GM18505 (cell line): Measurements from ENCODE around the gene ITSN1.
"Not testable (repeated sequence)": the region's sequence is repeated elsewhere in the genome, so short reads cannot be mapped to it uniquely, and the experiment has no call there.

Experiments
- ATAC-seq: cut with Tn5 transposase; IDR thresholded peaks from one replicate; pipeline ENCODE4 v1.9.1; 2021; ENCODE audit not compliant: unreplicated experiment
- POLR2A ChIP-seq: IDR thresholded peaks from 4 replicates; pipeline ENCODE4 v1.6.1; 2011; ENCODE audit warnings: borderline replicate concordance; ENCODE audit not compliant: insufficient read depth, insufficient read length; ENCODE audit errors: extremely low read depth

Gene ITSN1

DNA sequence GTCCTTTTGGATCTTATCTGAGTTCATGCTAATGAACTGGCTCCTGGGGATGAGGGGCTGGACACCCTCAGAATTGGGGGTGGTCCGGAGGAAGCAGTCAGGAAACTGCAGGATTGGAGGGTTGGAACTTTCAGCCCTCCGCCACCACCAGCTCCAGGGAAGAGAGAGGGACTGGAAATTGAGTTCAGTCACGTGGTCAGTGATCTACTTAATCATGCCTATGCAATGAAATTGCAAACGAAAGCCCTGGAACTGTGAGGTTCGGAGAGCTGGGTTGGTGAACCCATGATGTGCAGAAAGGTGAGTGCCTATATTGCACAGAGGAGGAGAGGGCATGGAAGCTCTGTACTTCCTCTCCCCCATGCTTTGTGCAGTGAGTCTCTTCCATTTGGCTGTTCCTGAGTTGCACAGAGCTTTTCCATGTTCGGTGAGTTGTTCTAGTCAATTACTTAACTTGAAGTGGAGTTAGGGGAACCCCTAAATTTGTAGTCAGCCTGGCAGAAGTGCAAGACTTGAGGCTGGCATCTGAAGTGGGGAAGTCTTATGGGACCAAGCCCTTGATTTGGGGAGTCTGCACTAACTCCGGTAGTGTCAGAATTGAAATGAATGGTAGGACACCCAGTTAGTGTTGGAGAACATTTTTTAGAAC, 16.7 kb downstream of the ITSN1 start:
- TF ChIP-seq POLR2A, result no peak
- no peak for ATAC-seq

- TF ChIP-seq POLR2A, result no peak
Observed at GRCh38 chr21:33659568-33659949, 17.3 kb downstream of the ITSN1 start.

GRCh38 chr21:33660406-33660805, 18.1 kb downstream of the ITSN1 start:
- no peak for ATAC-seq
- no peak for TF ChIP-seq POLR2A

More at GRCh38 chr21:33659568-33659949, 17.3 kb downstream of the ITSN1 start:
- no peak for ATAC-seq

DNA sequence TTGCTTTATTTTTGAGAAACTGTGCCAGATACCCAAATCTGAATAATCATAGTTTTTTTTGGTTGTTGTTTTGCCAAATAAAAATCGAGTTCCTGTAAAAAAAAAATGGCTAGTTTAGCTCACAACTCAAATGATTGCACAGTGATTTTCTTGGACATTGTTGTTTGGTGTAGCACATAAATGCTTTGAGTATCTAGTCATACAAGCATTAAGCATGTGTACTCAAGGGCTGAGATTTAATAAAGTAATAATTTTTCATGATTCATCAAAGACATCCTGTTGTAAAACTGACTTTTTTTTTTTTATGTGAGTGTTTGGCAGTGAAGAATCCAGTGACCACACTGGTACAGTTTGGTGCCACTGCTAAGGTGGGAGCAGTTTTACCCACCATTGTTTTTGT, 18.8 kb downstream of the ITSN1 start:
- ATAC-seq, result no peak
- TF ChIP-seq POLR2A, result no peak

GRCh38 chr21:33662046-33662445, 19.7 kb downstream of the ITSN1 start:
- ATAC-seq, result no peak

GRCh38 chr21:33663241-33663640, 20.9 kb downstream of the ITSN1 start:
- no peak for ATAC-seq

More at GRCh38 chr21:33662046-33662445, 19.7 kb downstream of the ITSN1 start:
- TF ChIP-seq POLR2A, result no peak

GRCh38 chr21:33664135-33664534, 21.8 kb downstream of the ITSN1 start:
- ATAC-seq, result no peak
- no peak for TF ChIP-seq POLR2A

More at GRCh38 chr21:33663241-33663640, 20.9 kb downstream of the ITSN1 start:
- no peak for TF ChIP-seq POLR2A

- TF ChIP-seq POLR2A, result no peak
Observed at GRCh38 chr21:33666153-33666552, 23.9 kb downstream of the ITSN1 start.

DNA sequence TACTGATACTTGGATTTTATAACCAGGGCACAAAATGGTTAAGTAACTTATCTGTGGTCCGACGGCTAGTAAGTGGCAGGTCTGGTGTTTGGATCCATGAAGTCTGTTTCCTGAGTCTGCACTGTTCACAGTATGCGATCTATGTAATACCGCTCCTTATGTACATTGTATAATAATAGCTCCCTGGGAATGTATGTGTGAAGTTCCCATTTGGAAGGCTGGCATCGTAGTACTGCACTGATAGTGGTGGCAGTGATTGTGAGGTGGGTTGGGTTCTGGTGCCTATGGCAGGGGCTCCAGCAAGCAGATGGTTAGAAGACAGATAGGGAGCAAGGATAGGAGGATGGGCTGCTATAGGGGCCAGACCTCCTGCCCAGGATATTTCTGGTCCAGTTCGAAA, 25.3 kb downstream of the ITSN1 start:
- no peak for ATAC-seq
- no peak for TF ChIP-seq POLR2A

More at GRCh38 chr21:33666153-33666552, 23.9 kb downstream of the ITSN1 start:
- ATAC-seq, result no peak

DNA sequence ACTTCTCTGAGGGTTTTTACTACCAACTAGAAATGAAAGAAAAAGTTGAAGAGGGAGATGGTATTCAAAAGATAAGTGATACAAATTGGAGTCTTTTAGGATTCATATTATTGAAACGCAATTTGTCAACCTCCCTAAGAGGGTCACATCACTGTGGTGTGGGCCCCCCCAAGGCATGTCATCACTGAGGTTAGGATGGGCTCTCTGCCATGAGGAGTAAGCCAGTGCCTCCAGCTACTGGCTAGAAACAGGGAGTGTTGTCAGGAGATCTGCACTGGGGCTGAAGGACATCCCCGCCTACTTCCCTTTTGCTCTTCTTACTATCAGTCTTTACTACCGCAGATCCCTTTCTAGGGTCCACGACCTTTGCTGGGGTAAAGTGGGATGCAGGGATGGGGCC, 25.9 kb downstream of the ITSN1 start:
- no peak for TF ChIP-seq POLR2A
- no peak for ATAC-seq

GRCh38 chr21:33668620-33669019, 26.3 kb downstream of the ITSN1 start:
- ATAC-seq, result no peak
- no peak for TF ChIP-seq POLR2A

GRCh38 chr21:33670076-33670978, 28.0 kb downstream of the ITSN1 start:
- no peak for TF ChIP-seq POLR2A
- ATAC-seq, result no peak

DNA sequence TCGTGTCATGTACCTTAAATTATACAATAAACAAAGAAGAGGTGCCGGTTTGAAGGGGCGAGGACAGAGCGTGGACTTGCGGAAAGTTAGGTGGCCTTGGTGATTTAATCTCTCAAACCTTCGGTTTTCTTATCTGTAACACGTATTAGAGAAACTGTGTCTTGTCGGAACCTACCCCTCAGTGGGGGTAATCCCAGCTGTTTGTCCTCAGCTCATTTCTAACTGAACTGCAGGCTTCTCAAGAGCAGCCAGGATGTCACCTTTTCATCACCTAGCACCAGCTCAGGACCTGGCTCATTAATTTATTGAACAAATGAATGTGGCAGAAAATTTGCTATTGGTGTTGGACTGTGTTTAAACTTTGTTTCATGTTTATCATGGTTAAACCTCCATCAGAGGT, 31.2 kb downstream of the ITSN1 start:
- no peak for TF ChIP-seq POLR2A
- no peak for ATAC-seq

DNA sequence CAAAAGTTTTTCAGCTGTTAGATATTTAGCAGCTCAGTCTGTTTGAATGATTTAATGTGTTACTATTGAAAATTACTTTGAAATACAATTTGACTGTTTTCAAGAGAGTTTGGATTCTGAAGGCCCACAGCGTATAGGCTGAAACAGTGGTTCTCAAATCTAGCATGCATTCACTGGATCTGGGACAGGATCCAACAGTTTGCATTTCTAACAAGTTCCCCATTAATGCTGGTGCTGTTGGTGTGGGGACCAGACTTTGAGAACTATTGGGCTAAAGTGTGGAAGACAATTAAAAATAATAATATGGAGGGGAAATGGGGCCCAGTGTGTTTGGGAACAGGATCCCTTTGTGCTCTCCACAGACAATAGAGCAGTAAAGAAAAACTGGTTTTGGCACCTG, 31.9 kb downstream of the ITSN1 start:
- ATAC-seq, result no peak
- TF ChIP-seq POLR2A, result no peak

DNA sequence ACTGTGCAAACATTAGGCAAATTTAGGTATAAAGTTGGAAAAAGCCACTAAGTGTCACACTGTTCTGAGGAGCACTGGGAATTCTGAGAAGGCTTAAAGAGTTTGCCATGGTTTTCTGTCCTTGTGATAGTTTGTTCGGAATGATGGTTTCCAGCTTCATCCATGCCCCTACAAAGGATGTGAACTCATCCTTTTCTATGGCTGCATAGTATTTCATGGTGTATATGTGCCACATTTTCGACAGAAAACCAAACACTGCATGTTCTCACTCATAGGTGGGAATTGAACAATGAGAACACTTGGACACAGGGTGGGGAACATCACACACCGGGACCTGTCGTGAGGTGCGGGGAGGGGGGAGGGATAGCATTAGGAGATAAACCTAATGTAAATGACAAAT, 34.4 kb downstream of the ITSN1 start:
- ATAC-seq, result not testable (repeated sequence)
